SK-N-SH treated with all-trans-retinoic acid at 6 μM for 48 hours (cell line): ENCODE measurements around the gene CAPRIN1.

ENCODE experiments used
- ZFP3 ChIP-seq: fragments of 250-450 bp; sonication (Bioruptor Pico); IDR thresholded peaks from 2 replicates; pipeline ENCODE4 v1.5.0; 2020; ENCODE audit warnings: mild to moderate bottlenecking, moderate library complexity
- ZFP30 ChIP-seq: fragments of 450-650 bp; formaldehyde crosslinking; IDR thresholded peaks from 2 replicates; pipeline ENCODE4 v1.5.0; 2022; ENCODE audit warnings: mild to moderate bottlenecking, moderate library complexity
- ZNF70 ChIP-seq: fragments of 450-650 bp; formaldehyde crosslinking; IDR thresholded peaks from 2 replicates; pipeline ENCODE4 v1.5.0; 2020; ENCODE audit warnings: mild to moderate bottlenecking, moderate library complexity
- TF ChIP-seq, protein P1 (sequence below): fragments of 250-450 bp; sonication (Bioruptor Pico); IDR thresholded peaks from 2 replicates; pipeline ENCODE4 v1.8.0; 2020; ENCODE audit warnings: mild to moderate bottlenecking, moderate library complexity, borderline replicate concordance

DNA sequence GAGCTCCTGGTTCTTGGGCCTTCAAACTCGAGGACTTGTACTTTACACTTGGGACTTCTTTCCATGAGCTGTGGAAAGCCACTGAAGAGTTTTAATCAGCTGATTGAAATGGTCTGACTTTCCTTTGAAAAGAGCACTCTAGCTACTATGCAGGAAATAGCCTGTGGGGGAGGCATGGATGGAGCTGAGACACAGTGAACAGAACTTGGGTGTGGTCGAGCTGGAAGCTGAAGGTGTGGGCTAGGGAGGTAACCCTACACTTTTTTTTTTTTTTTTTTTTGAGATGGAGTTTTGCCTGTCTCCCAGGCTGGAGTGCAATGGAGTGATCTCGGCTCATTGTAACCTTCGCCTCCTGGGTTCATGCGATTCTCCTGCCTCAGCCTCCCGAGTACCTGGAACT is 17.5 kb upstream of the CAPRIN1 start:
- TF ChIP-seq ZFP30 (CRISPR knock-in tag) (no peak), ZNF70 (CRISPR knock-in tag) (no peak), ZFP3 (CRISPR knock-in tag) (no peak)
- TF ChIP-seq, protein P1, sequence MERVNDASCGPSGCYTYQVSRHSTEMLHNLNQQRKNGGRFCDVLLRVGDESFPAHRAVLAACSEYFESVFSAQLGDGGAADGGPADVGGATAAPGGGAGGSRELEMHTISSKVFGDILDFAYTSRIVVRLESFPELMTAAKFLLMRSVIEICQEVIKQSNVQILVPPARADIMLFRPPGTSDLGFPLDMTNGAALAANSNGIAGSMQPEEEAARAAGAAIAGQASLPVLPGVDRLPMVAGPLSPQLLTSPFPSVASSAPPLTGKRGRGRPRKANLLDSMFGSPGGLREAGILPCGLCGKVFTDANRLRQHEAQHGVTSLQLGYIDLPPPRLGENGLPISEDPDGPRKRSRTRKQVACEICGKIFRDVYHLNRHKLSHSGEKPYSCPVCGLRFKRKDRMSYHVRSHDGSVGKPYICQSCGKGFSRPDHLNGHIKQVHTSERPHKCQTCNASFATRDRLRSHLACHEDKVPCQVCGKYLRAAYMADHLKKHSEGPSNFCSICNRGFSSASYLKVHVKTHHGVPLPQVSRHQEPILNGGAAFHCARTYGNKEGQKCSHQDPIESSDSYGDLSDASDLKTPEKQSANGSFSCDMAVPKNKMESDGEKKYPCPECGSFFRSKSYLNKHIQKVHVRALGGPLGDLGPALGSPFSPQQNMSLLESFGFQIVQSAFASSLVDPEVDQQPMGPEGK (CRISPR knock-in tag) = no peak
